MM.1S (cell line): ENCODE measurements around the gene CENPA.
"Not testable (repeated sequence)": the region's sequence is repeated elsewhere in the genome, so short reads cannot be mapped to it uniquely, and the experiment has no call there.

ENCODE experiments used
- DNase-seq: peaks from one replicate; pipeline ENCODE4 v3.0.0-alpha.2; 2015
- H2AFZ ChIP-seq: fragments of 300-600 bp; sonication (generic); 2 replicates; pipeline ENCODE4 v1.6.0; 2016; ENCODE audit warnings: antibody characterized with exemption, low read length
- H3F3A ChIP-seq: fragments of 300-600 bp; sonication (generic); 2 replicates; pipeline ENCODE4 v1.6.1; 2016; ENCODE audit warnings: mild to moderate bottlenecking, antibody characterized with exemption, low read length, moderate library complexity, mixed read lengths; ENCODE audit not compliant: insufficient read depth
- H3K27ac ChIP-seq: fragments of 300-600 bp; sonication (generic); 2 replicates; pipeline ENCODE4 v1.5.1; 2016; ENCODE audit warnings: mild to moderate bottlenecking, low read length
- H3K27me3 ChIP-seq: fragments of 300-600 bp; sonication (generic); replicated peaks from 2 replicates; pipeline ENCODE4 v1.6.0; 2016; ENCODE audit warnings: low read length; ENCODE audit not compliant: insufficient read depth
- H3K36me3 ChIP-seq: fragments of 300-600 bp; sonication (generic); replicated peaks from 2 replicates; pipeline ENCODE4 v1.6.1; 2016; ENCODE audit warnings: mild to moderate bottlenecking, low read length, mixed read lengths; ENCODE audit not compliant: insufficient read depth
- H3K4me1 ChIP-seq: fragments of 300-600 bp; sonication (generic); 2 replicates; pipeline ENCODE4 v1.6.1; 2016; ENCODE audit warnings: low read length, mixed read lengths
- H3K4me2 ChIP-seq: fragments of 300-600 bp; sonication (generic); 2 replicates; pipeline ENCODE4 v1.6.0; 2016; ENCODE audit warnings: low read depth, low read length
- H3K4me3 ChIP-seq: fragments of 300-600 bp; sonication (generic); 2 replicates; pipeline ENCODE4 v1.5.1; 2016; ENCODE audit warnings: low read length, mixed read lengths
- H3K79me2 ChIP-seq: fragments of 300-600 bp; sonication (generic); 2 replicates; pipeline ENCODE4 v1.6.1; 2016; ENCODE audit warnings: mixed run types, low read length, mixed read lengths
- H3K9ac ChIP-seq: fragments of 300-600 bp; sonication (generic); 2 replicates; pipeline ENCODE4 v1.6.1; 2016; ENCODE audit warnings: low read length, mixed read lengths
- H3K9me2 ChIP-seq: fragments of 300-600 bp; sonication (generic); replicated peaks from 2 replicates; pipeline ENCODE4 v1.6.1; 2016; ENCODE audit warnings: mild to moderate bottlenecking, low read length, mixed read lengths; ENCODE audit not compliant: insufficient read depth
- H3K9me3 ChIP-seq: fragments of 300-600 bp; sonication (generic); replicated peaks from 2 replicates; pipeline ENCODE4 v1.6.1; 2016; ENCODE audit warnings: mild to moderate bottlenecking, low read length, mixed read lengths; ENCODE audit not compliant: insufficient read depth
- H4K20me1 ChIP-seq: fragments of 300-600 bp; sonication (generic); 2 replicates; pipeline ENCODE4 v1.6.1; 2016; ENCODE audit warnings: mild to moderate bottlenecking, low read length, moderate library complexity, mixed read lengths; ENCODE audit not compliant: insufficient read depth
- CTCF ChIP-seq: fragments of 300-600 bp; sonication (generic); IDR thresholded peaks from 2 replicates; pipeline ENCODE4 v1.5.1; 2016; ENCODE audit warnings: antibody characterized with exemption, low read length, mixed read lengths
- EZH2 ChIP-seq: fragments of 300-600 bp; sonication (generic); optimal IDR thresholded peaks from 2 replicates; pipeline ENCODE3; 2017; ENCODE audit warnings: low read depth, mild to moderate bottlenecking, antibody characterized with exemption, low read length, mixed read lengths
- EZH2phosphoT487 ChIP-seq: fragments of 300-600 bp; sonication (generic); IDR thresholded peaks from 2 replicates; pipeline ENCODE4 v1.6.1; 2018; ENCODE audit warnings: antibody characterized with exemption, low read length

Gene CENPA

DNA sequence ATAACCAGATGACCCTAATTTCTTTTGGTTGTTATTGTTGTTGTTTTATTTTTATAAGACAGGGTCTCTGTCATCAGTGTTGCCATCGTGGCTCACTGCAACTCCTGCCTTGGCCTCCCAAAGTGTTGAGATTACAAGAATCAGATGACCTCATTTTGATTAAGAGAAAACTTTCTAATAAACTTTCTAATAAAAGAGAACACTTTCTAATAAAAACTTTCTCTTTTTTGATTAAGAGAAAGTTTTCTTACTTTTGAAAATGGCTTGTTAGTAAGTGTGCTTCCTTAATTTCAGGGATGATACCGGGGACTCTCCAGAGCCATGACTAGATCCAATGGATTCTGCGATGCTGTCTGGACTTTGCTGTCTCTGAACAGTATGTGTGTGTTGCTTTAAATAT is 7.7 kb downstream of the CENPA start:
- Histone ChIP-seq H3K9me2 (no peaks in the 10 kb centered on the region), H4K20me1 (no peaks in the 10 kb centered on the region), H3F3A (no peaks in the 10 kb centered on the region), H3K36me3 (0 out of 2 replicates have a peak, but pooled peaks cover 8% of the 10 kb centered on the region), H2AFZ (no peak overlapping the region), H3K4me2 (no peak overlapping the region), H3K79me2 (peaks cover 20% of the 10 kb centered on the region), H3K9me3 (no peaks in the 10 kb centered on the region), H3K4me3 (no peak overlapping the region), H3K27ac (no peak overlapping the region), H3K4me1 (no peaks in the 10 kb centered on the region), H3K9ac (no peak overlapping the region), H3K27me3 (no peaks in the 10 kb centered on the region)
- DNase-seq = no peak
- TF ChIP-seq EZH2 (no peak), EZH2phosphoT487 (no peak), CTCF (no peak)

- H3K9ac ChIP-seq, H3K36me3 ChIP-seq, H3F3A ChIP-seq, H4K20me1 ChIP-seq, H3K9me2 ChIP-seq, H3K27ac ChIP-seq, H3K9me3 ChIP-seq, DNase-seq, H3K4me3 ChIP-seq, H3K4me1 ChIP-seq, H3K79me2 ChIP-seq, H3K27me3 ChIP-seq, H3K4me2 ChIP-seq, H2AFZ ChIP-seq: not testable (repeated sequence)
Observed at GRCh38 chr2:26795135-26795534, 9.3 kb downstream of the CENPA start.

DNA sequence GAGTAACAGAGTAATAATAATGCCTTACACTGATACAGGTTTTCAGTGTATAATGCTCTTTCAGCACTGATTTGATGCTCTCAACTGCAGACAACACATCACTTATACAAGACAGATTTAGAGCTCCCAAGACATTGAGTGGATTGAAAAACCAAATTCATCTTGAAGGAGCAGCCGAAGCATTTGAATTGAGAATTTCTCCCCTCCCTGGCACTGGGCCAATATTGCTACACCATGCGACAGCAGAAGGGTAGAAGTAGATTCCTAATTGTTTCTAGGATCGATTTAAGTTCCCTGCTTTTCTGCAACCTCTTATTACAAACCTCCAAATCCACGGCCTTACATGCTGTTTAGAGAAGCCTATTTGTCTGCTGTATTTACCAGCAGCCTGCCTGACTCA is 15.5 kb downstream of the CENPA start:
- no peak overlapping the region for H3K4me2 ChIP-seq
- H3K27me3 ChIP-seq = no peaks in the 10 kb centered on the region
- H3K79me2 ChIP-seq = no peaks in the 10 kb centered on the region
- H3K27ac ChIP-seq = no peak overlapping the region
- H3K9ac ChIP-seq = no peak overlapping the region
- no peaks in the 10 kb centered on the region for H3F3A ChIP-seq
- no peaks in the 10 kb centered on the region for H3K9me3 ChIP-seq
- H3K36me3 ChIP-seq = no peaks in the 10 kb centered on the region
- no peaks in the 10 kb centered on the region for H4K20me1 ChIP-seq
- TF ChIP-seq CTCF = no peak
- no peak for TF ChIP-seq EZH2
- TF ChIP-seq EZH2phosphoT487 = no peak
- no peak for DNase-seq
- H3K9me2 ChIP-seq = no peaks in the 10 kb centered on the region
- no peak overlapping the region for H2AFZ ChIP-seq
- H3K4me3 ChIP-seq = no peak overlapping the region
- H3K4me1 ChIP-seq = no peaks in the 10 kb centered on the region

DNA sequence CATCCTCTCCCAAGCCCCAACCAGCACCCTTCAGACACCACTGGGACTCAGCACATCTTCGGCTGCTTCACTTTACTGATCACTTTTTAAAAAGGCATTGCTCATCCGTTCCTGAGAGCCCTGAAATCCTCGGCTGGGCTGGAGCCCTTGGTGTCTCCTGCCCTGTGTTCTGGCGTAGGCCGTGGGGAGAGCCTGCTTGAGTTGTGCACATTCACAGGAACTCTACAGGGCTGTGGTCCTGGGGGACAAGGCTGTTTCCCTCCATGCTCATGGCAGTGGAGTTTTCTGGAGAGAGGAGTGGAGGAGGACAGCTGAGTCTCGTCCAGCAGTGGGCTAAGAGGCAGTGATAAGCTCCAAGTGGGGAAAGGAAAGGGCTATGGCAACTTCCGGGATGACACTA is 15.9 kb downstream of the CENPA start:
- H3K27me3 ChIP-seq = no peaks in the 10 kb centered on the region
- H3K79me2 ChIP-seq = no peaks in the 10 kb centered on the region
- no peaks in the 10 kb centered on the region for H3K9me3 ChIP-seq
- no peak overlapping the region for H3K4me3 ChIP-seq
- H3K9ac ChIP-seq = no peak overlapping the region
- no peak overlapping the region for H3K4me2 ChIP-seq
- H4K20me1 ChIP-seq = no peaks in the 10 kb centered on the region
- no peaks in the 10 kb centered on the region for H3K9me2 ChIP-seq
- H3F3A ChIP-seq = no peaks in the 10 kb centered on the region
- DNase-seq = no peak
- no peak for TF ChIP-seq EZH2phosphoT487
- no peak for TF ChIP-seq CTCF
- no peak for TF ChIP-seq EZH2
- no peak overlapping the region for H2AFZ ChIP-seq
- H3K27ac ChIP-seq = no peak overlapping the region
- no peaks in the 10 kb centered on the region for H3K36me3 ChIP-seq
- H3K4me1 ChIP-seq = no peaks in the 10 kb centered on the region
